Stimulated activated CD4-positive, alpha-beta T cell treated with anti-CD3 and anti-CD28 coated beads, Interleukin-4, amount 100 ng/mL, for 1 hour (primary cell): ENCODE results near the gene SLC17A2.
A peak's percentile ranks its signal among the peaks of the same experiment; 100 is the strongest.

Experiments used
- DNase-seq: peaks from one replicate; pipeline ENCODE4 v3.0.0-alpha.2; 2020

The SLC17A2 gene

DNA sequence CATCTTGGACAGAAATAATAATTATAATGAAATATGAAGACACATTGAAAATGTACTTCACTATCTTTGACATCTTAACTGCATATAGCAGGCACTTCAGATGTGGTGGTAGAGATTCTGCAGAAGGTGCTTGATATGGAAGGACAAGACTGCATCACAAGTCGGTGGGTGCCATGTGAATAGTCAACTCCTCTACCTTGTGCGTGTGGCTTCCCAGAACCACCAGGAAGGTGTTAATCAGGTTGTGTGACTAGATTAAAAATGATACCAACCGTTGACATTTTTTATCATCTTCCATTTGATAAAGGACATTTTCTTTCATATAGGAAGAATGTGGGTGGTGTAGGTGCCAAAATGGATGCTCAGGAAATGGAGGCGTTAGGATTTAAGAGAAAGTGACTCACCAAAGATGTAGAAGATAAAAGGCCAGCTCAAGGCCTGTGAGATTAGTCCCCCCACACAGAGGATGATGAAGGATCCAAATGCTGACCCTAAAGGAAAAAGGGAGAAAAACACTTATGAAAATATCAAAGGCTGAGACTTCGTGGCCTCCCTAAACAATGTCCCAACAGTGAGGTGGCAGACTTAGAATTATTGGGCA lies 12.3 kb downstream of the SLC17A2 start:
- peak; percentile 13 for DNase-seq

GRCh38 chr6:25916789-25917490 lies 13.6 kb downstream of the SLC17A2 start:
- DNase-seq: no peak

DNA sequence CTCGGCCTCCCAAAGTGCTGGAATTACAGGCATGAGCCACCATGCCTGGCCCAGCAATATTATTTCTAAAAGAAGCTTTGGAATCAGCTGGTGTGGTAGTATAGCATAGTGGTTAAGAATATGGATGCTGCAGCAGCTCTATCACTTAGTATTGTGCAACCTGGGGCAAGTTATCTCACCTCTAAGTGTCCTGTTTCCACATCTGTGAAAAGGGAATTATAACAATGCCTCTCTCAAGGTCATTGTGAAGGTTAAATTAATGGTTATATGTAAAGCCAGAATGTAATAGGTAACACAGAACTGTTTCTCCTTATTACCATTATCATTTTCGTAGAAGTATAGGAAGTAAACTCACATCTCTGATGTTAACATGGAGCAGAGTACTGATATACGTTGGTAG lies 14.2 kb downstream of the SLC17A2 start:
- no peak for DNase-seq

DNA sequence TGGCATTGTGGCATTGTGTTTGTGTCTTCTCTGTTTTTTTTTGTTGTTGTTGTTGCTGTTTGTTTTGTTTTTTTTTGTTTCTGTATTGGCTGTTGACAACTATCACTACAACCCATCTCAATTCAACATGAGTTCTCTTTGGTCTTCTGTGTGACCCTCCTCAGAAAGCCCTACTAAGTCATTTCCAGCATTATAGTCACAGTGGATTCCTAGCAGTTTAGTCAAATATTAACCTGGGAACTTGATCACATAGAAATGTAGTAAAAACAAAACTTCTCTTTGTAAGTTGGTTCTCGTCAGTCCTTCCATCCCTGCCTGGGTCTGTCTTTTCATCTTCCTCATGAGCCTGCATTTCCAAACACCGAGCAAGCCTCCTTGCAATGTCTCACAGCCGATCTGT lies 16.8 kb downstream of the SLC17A2 start:
- no peak for DNase-seq

DNA sequence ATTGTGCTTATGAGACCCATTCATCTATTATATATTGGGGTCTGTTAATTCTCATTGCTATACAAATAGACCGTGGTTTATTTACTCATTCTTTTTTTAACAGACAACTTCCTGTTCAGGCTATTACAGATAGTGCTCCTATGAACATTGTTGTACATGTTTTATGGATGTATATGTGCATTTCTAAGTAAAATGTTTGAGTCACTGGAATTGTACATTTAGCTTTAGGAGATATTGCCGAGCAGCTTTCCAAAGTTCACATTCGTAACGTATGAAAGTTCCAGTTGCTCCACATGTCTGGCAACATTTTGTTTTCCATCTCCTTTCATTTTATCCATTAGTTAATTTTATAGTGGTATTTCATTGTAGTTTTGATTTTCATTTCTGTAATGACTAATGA lies 19.1 kb downstream of the SLC17A2 start:
- DNase-seq: no peak

GRCh38 chr6:25907475-25908014 lies 22.9 kb downstream of the SLC17A2 start:
- no peak for DNase-seq

DNA sequence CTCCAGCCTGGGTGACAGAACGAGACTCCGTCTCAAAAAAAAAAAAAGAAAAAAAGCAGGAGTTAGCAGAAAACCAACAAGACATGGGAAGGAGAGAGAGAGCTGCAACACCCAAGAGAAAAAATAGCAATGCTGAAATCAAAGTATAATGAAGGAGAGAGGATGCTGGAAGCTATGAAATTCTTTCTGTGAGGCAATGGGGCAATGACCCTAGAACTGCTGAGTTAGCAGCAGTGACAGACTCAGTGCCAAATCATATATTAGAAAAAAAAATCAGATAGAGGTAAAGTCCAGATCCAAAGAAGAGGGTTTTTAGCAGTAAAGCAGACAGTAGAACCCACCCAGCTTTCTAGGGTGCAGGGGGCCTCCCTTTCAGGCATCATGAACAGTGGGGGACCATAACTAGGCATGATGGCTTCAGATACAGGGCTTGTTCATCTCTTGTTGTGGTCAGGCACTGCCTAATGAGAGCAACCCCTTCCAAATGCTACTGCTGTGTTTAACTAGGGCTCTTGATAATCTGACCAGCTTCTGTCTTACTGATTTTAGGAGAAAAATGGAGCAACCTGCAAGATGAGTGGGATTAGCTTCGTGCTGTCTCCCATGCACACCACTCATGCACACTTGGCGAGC lies 26.9 kb downstream of the SLC17A2 start:
- no peak for DNase-seq

- DNase-seq: no peak
These were observed 28.4 kb downstream of the SLC17A2 start for GRCh38 chr6:25902071-25902470.

DNA sequence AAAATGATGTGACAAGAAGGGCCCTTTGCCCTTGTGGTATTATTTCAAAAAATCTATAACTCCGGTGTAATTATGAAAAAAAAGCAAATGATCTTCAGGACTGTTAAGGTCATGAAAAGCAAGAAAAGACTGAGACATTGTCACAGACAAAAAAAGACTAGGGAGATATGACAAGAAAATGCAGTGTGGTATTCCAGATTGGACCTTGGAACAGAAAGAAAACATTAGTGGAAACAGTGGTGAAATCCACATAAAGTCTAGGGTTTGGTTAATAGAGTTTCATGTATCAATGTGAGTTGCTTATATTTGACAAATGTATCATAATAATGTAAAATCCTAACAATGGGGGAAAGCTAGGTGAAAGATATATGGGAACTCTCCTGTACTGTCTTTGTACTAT lies 29.6 kb downstream of the SLC17A2 start:
- no peak for DNase-seq

DNA sequence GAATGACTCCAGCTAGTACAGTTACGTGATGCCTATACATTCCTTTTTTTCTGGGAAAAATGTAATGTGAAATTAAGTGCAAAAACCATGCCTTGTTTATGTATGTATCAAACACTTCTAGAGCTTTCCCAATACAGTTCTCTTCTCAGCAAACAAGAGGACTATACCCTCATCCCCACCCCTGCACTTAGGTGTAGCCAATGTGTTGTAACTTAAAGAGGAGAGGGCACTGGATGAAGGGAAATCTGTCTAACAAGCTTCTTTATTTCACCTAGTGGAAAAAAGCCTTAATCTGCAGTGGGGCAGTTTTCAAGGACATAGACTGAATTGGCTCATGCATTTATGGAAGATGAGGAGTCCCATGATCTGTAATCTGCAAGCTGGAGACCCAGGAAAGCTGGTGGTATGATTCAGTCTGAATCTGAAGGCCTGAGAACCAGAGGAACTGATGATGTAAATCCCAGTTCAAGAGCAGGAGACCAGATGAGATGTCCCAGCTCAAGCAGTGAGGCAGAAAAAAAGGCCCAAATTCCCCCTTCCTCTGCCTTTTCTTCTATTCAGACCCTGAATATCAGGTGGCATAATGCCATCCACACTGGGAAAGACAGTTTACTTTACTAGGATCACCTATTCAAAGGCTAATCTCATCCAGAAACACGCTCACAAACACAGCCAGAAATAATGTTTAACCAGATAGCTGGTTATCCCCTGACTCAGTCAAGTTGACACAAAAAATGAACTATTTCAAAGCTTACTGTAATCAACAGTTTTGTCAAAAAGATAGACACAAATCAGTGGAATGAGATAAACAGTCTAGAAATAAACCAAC lies 30.7 kb downstream of the SLC17A2 start:
- no peak for DNase-seq

GRCh38 chr6:25899123-25899522 lies 31.4 kb downstream of the SLC17A2 start:
- no peak for DNase-seq

DNA sequence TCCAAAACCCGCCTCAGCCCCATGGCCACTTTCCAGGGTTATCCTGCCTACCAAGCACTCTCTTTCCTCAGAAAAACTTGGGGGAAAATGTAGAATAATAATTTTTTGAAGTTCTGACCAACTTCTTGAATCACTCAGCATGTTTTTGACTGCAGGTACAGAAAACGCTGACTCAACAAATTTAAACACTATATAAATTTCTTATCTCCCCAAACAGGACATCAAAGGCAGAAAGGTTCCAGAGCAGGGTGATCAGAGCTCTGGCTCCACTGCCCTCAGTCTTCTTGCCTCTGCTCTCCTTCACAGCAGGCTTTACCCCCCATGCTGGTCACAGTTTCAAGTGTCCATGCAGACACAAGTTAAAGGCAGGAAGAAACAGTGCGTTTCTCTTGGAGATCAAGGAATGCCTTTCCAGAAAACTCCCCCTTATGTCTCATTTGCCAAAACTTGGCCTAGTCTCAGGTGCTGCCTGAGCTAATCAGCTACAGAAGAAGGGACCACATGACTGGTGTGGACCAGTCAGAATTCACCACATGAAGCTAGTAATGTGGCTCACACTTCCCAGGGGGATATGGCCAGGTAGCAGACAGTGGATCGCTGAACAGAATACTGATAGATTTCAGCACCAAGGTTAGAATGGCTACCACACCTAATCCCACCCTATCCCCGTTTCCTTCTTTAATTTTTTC lies 32.1 kb downstream of the SLC17A2 start:
- no peak for DNase-seq

DNA sequence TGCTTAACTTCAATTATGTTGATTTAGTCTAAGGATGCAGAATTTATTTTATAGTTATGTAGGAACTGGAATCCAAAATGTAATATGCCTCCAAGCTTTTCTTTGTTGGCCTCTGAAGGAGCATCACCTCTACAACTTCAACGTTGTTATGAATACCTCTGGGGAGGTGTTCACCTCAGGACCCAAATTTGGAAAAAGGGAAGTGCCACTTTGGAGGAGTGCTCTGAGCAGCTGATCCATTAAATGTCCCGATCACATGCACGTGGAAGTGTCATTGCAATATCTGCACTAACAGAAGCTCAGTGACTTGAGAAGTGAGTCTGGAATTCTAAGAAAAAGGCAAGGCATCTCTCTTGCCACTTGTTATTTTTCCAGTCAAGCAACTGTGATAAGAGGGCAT lies 34.2 kb downstream of the SLC17A2 start:
- no peak for DNase-seq

DNA sequence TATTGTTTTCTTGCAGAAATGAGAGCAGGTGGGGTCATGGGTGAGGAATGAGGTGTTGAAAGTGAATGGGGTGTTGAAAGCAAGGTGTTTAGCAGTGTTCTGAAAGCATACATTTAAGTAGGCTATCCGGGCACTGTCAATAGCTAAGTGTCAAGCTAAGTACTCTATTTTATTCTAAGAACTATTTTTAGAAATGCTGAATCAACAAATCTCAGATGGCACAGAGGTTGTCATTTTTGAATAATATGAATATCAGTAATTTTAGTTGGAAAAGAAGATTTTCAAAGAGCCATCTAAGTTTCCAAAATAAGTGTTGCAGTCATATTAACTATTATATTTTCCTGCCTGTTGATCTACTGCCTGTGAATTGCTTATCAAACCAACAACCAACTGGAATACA lies 34.7 kb downstream of the SLC17A2 start:
- DNase-seq: no peak

- DNase-seq: no peak
These were observed 36.7 kb downstream of the SLC17A2 start for GRCh38 chr6:25893778-25894177.

- DNase-seq: no peak
These were observed 37.6 kb downstream of the SLC17A2 start for GRCh38 chr6:25892877-25893276.

- DNase-seq: no peak
These were observed 40.3 kb downstream of the SLC17A2 start for GRCh38 chr6:25889877-25890853.

- no peak for DNase-seq
These were observed 41.9 kb downstream of the SLC17A2 start for GRCh38 chr6:25888626-25889025.

DNA sequence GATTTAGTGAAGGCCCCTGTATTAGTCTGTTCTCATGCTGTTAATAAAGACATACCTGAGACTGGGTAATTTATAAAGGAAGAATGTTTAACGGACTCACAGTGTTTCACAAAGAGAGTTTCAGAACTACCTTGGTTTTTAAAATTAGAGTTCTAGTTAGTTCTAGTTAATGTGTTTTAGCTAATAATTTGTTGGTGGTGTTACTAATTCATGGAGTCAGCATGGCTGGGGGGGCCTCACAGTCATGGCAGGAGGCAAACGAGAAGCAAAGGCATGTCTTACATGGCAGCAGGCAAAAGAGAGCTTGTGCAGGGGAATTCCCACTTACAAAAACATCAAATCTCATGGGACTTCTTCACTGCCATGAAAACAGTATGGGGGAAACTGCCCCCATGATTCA lies 44.4 kb downstream of the SLC17A2 start:
- no peak for DNase-seq

GRCh38 chr6:25883991-25884390 lies 46.5 kb downstream of the SLC17A2 start:
- no peak for DNase-seq

DNA sequence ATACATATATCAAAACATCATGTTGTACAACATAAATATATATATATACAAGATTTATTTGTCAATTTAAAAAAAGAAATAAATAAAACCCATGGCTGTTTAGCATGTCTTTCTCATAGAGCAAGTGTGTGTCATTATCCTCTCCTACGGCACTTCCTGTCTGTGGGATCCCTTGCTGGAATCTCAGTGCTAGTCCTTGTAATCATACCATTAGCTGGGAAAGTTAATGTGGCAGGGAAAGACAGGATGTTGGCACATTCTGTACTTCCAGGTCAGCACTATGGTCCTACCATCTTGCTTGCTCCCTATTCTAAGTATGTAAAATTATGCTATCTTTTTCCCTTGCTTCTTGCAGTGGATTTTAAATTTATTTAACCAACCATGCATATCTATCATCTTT lies 47.0 kb downstream of the SLC17A2 start:
- no peak for DNase-seq
